PC-3 (cell line): ENCODE results near the gene STUB1. TPM values are rescaled to one million over a fixed set of nuclear protein-coding genes. Genes with fewer than 3 reads are reported as not detected.

ENCODE experiments used
- ATAC-seq: fragments of 200-7000 bp; cut with Tn5 transposase; 2 replicates; pipeline ENCODE4 v1.9.1; 2020; ENCODE audit warnings: mild to moderate bottlenecking, moderate library complexity
- BruUV-seq: library from RNA; stranded (reverse); fragments of 400-500 nt; replicated peaks from 2 replicates; lab custom pipeline; 2021; lab: Mats Ljungman, UMichigan
- CTCF ChIA-PET: fragments of 300-600 bp; sonication (Branson Sonifier 250); formaldehyde crosslinking; loops from one replicate; lab custom pipeline; 2022; ENCODE audit warnings: antibody characterized with exemption; lab: Charles Lee
- POLR2A ChIA-PET: fragments of 300-600 bp; sonication (Branson Sonifier 250); formaldehyde crosslinking; loops from one replicate; lab custom pipeline; 2022; ENCODE audit warnings: antibody characterized with exemption; ENCODE audit not compliant: unreplicated experiment; lab: Charles Lee
- DNase-seq: peaks from one replicate; pipeline ENCODE4 v3.0.0-alpha.2; 2015
- H2AFZ ChIP-seq: fragments of 300-600 bp; sonication (generic); 2 replicates; pipeline ENCODE4 v1.6.0; 2016; ENCODE audit warnings: antibody characterized with exemption, low read length
- H3F3A ChIP-seq: fragments of 300-600 bp; sonication (generic); one replicate; pipeline ENCODE4 v1.6.0; 2017; ENCODE audit warnings: antibody characterized with exemption, low read length, control low read depth, mild to moderate bottlenecking; ENCODE audit not compliant: unreplicated experiment
- H3K27ac ChIP-seq: fragments of 300-600 bp; sonication (generic); 2 replicates; pipeline ENCODE4 v1.5.1; 2016; ENCODE audit warnings: mild to moderate bottlenecking, low read length
- H3K27me3 ChIP-seq: fragments of 300-600 bp; sonication (generic); 2 replicates; pipeline ENCODE4 v1.6.1; 2016; ENCODE audit warnings: low read length, mixed read lengths
- H3K36me3 ChIP-seq: fragments of 300-600 bp; sonication (generic); 2 replicates; pipeline ENCODE4 v1.6.1; 2016; ENCODE audit warnings: low read depth, mixed run types, low read length, mixed read lengths
- H3K4me1 ChIP-seq: fragments of 300-600 bp; sonication (generic); 2 replicates; pipeline ENCODE4 v1.5.1; 2016; ENCODE audit warnings: low read length; ENCODE audit not compliant: insufficient read depth
- H3K4me2 ChIP-seq: fragments of 300-600 bp; sonication (generic); 2 replicates; pipeline ENCODE4 v1.6.0; 2016; ENCODE audit warnings: low read length
- H3K4me3 ChIP-seq: fragments of 300-600 bp; sonication (generic); 2 replicates; pipeline ENCODE4 v1.5.1; 2016; ENCODE audit warnings: mild to moderate bottlenecking, low read length, mixed read lengths
- H3K79me2 ChIP-seq: fragments of 300-600 bp; sonication (generic); 2 replicates; pipeline ENCODE4 v1.6.1; 2017; ENCODE audit warnings: low read length, mixed read lengths
- H3K9ac ChIP-seq: fragments of 300-600 bp; sonication (generic); 2 replicates; pipeline ENCODE4 v1.6.0; 2016; ENCODE audit warnings: mild to moderate bottlenecking, low read length
- H3K9me2 ChIP-seq: fragments of 300-600 bp; sonication (generic); replicated peaks from 2 replicates; pipeline ENCODE4 v1.6.1; 2016; ENCODE audit warnings: mixed run types, low read length, mixed read lengths
- H3K9me3 ChIP-seq: fragments of 300-600 bp; sonication (generic); 2 replicates; pipeline ENCODE4 v1.6.1; 2016; ENCODE audit warnings: low read length, mixed read lengths
- H4K20me1 ChIP-seq: fragments of 300-600 bp; sonication (generic); 2 replicates; pipeline ENCODE4 v1.6.1; 2016; ENCODE audit warnings: low read length, mixed read lengths
- EZH2 ChIP-seq: fragments of 300-600 bp; sonication (generic); IDR thresholded peaks from one replicate; pipeline ENCODE4 v1.6.1; 2017; ENCODE audit warnings: antibody characterized with exemption, mild to moderate bottlenecking, low read length; ENCODE audit not compliant: unreplicated experiment
- EZH2phosphoT487 ChIP-seq: fragments of 300-600 bp; sonication (generic); IDR thresholded peaks from 2 replicates; pipeline ENCODE4 v1.6.1; 2018; ENCODE audit warnings: mild to moderate bottlenecking, antibody characterized with exemption, low read length, borderline replicate concordance
- intact Hi-C: fragments of 100-400 bp; cut with micrococcal nuclease; formaldehyde crosslinking; loops from 2 replicates; pipeline ENCODE4 v1.9.0; 2023
- total RNA-seq: library from RNA; depleted of rRNA; stranded (reverse); fragments of >200 nt; gene quantifications from 2 replicates; pipeline ENCODE4 v1.2.3, GENCODE V29; 2014
- TF ChIP-seq, protein P1 (sequence below): fragments of 300-600 bp; sonication (generic); conservative IDR thresholded peaks from 2 replicates; pipeline ENCODE4 v1.5.1; 2017; ENCODE audit warnings: antibody characterized with exemption, low read depth, mild to moderate bottlenecking, low read length

STUB1 gene
- total RNA-seq, 1 experiment from 2014 or later: 152 TPM

DNA sequence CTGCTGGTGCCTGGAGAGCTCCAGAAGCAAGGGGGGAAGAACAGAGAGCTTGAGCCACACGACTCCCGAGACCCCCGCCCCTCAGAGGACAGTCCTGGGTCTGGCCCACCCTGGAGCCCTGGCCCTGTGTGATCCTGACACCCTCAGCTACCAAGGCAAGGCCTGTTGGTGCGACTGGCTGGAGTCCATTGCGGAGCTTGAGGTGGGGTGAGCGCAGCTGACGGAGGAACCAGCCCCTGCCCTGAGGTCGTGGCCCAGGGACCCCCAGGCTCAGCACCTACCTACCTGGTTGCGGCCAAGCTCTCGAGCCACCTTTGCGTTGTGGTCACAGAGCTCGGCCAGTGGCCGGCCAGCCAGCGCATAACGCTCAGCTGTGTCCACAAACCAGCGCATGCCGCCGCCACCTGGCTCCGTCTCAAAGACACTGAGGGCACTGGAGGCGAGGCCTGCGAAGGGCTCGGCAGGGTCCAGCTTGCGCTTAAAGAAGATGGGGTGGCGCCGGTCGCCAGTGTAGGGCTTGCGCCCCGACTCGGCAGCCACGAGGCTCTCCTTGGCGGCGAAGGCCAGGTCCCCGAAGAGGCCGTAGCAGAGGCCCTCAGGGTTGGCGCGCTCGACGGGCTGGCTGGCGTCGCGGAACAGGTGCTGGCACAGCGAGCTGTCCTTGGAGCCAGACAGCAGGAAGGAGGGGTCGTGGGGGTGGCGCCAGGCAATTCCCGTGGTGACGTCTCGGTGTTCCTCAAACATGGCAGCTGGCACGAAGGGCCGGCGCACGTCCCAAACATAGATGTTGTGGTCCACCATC is 6.5 kb downstream of the STUB1 start:
- Histone ChIP-seq H3K9me3 (no peaks in the 10 kb centered on the region), H3K36me3 (peaks cover 6% of the 10 kb centered on the region), H3K4me1 (peaks cover 29% of the 10 kb centered on the region), H3K27ac (no peak overlapping the region), H3K79me2 (peaks cover 34% of the 10 kb centered on the region), H3K27me3 (no peaks in the 10 kb centered on the region), H3K4me3 (no peak overlapping the region), H3K9me2 (no peaks in the 10 kb centered on the region), H4K20me1 (peaks cover 9% of the 10 kb centered on the region; the same call in 1 of the 2 replicates), H3K9ac (no peak overlapping the region), H3K4me2 (no peak overlapping the region), H3F3A (no peaks in the 10 kb centered on the region), H2AFZ (no peak overlapping the region)
- DNase-seq: no peak
- no TSS peak for BruUV-seq
- ChIA-PET POLR2A (no interaction called here), CTCF (no interaction called here)
- intact Hi-C loops: no loop called here
- ATAC-seq: no peak
- TF ChIP-seq EZH2 (no peak), EZH2phosphoT487 (no peak)
- TF ChIP-seq, protein P1, sequence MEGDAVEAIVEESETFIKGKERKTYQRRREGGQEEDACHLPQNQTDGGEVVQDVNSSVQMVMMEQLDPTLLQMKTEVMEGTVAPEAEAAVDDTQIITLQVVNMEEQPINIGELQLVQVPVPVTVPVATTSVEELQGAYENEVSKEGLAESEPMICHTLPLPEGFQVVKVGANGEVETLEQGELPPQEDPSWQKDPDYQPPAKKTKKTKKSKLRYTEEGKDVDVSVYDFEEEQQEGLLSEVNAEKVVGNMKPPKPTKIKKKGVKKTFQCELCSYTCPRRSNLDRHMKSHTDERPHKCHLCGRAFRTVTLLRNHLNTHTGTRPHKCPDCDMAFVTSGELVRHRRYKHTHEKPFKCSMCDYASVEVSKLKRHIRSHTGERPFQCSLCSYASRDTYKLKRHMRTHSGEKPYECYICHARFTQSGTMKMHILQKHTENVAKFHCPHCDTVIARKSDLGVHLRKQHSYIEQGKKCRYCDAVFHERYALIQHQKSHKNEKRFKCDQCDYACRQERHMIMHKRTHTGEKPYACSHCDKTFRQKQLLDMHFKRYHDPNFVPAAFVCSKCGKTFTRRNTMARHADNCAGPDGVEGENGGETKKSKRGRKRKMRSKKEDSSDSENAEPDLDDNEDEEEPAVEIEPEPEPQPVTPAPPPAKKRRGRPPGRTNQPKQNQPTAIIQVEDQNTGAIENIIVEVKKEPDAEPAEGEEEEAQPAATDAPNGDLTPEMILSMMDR: no peak

DNA sequence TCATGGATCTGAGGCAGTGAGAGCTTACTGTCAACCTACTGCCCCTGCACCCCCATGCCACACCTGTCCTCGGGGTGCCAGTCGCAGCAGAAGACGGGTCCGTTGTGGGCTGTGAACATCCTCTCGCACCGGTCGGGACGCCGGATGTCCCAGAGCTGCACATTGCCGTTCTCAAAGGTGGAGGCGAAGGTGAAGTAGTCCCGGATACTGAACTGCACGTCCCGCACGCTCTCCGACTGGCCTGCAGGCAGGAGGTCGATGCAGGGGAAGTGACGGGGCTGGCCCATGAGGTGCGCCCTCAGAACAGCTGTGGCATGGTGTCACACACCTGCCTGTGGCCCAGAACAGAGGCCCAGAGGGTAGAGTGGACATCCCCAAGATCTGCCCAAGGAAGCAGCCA is 7.3 kb downstream of the STUB1 start:
- ChIA-PET CTCF (no interaction called here), POLR2A (no interaction called here)
- Histone ChIP-seq H3K9me2 (no peaks in the 10 kb centered on the region), H3K4me1 (peaks cover 21% of the 10 kb centered on the region), H4K20me1 (peaks cover 1% of the 10 kb centered on the region; the same call in 1 of the 2 replicates), H3K36me3 (peaks cover 2% of the 10 kb centered on the region; the same call in 1 of the 2 replicates), H3K27me3 (no peaks in the 10 kb centered on the region), H3K27ac (no peak overlapping the region), H3K4me3 (no peak overlapping the region), H3K9me3 (no peaks in the 10 kb centered on the region), H3F3A (peaks cover under 1% of the 10 kb centered on the region), H2AFZ (no peak overlapping the region), H3K79me2 (peaks cover 25% of the 10 kb centered on the region), H3K4me2 (no peak overlapping the region), H3K9ac (no peak overlapping the region)
- intact Hi-C loops: no loop called here
- ATAC-seq: no peak
- TF ChIP-seq EZH2phosphoT487: no peak
- TF ChIP-seq, protein P1: no peak
- no peak for TF ChIP-seq EZH2
- DNase-seq: no peak
- BruUV-seq: no TSS peak
